K562 (cell line): Measurements from ENCODE around the gene BOLA1. TPM values are rescaled to one million over a fixed set of nuclear protein-coding genes. Genes with fewer than 3 reads are reported as not detected.

Source experiments
- ATAC-seq: fragments of 200-7000 bp; cut with Tn5 transposase; 3 replicates; pipeline ENCODE4 v1.9.1; 2020; ENCODE audit warnings: moderate library complexity
- BruUV-seq: library from RNA; stranded (reverse); fragments of 400-500 nt; replicated peaks from 2 replicates; lab custom pipeline; 2021; lab: Mats Ljungman, UMichigan
- CTCF ChIA-PET: fragments of 300-600 bp; formaldehyde crosslinking; extraction: SDS; loops from one replicate; lab custom pipeline; 2021; ENCODE audit warnings: low intra/inter-chr PET ratio; lab: Yijun Ruan, JAX
- POLR2A ChIA-PET: fragments of 300-600, 350-650 bp; sonication (Branson Sonifier 250); formaldehyde crosslinking; extraction: SDS; loops from one replicate; lab custom pipeline; 2021; ENCODE audit warnings: antibody characterized with exemption, inconsistent platforms; lab: Yijun Ruan, JAX
- DNase-seq, 4 experiments: peaks; one replicate each; pipeline versions ENCODE4 v3.0.0 to v3.0.0-alpha.2; 2011 to 2018; ENCODE audit warnings: low spot score in 3 of 4, mixed read lengths in 3 of 4; ENCODE audit errors: extremely low read depth in 1 of 4
- FAIRE-seq: peaks from 2 replicates; lab custom pipeline; 2011; peaks lifted over from hg19 to GRCh38; lab: Jason Lieb, UNC
- H2AFZ ChIP-seq: 2 replicates; pipeline ENCODE4 v1.6.0; 2011; ENCODE audit warnings: low read depth, low read length, control low read depth, inconsistent platforms
- H3K27ac ChIP-seq: fragments of 200-600 bp; 3 replicates; pipeline ENCODE4 v1.8.0; 2011; ENCODE audit warnings: low read depth, mild to moderate bottlenecking, control low read depth, inconsistent platforms, low read length, moderate library complexity, mixed read lengths; ENCODE audit errors: extremely low read depth
- H3K27me3 ChIP-seq, 2 experiments: fragments of 300-600 bp in 1 of 2; 2 replicates in 1 of 2; 3 replicates in 1 of 2; pipeline versions ENCODE4 v1.6.0 to v1.8.0; 2011; ENCODE audit warnings: inconsistent platforms in 2 of 2, low read length in 2 of 2, mild to moderate bottlenecking in 1 of 2, mixed read lengths in 1 of 2, moderate library complexity in 1 of 2; ENCODE audit not compliant: control insufficient read depth in 2 of 2, insufficient read depth in 2 of 2
- H3K36me3 ChIP-seq: fragments of 300-600 bp; 3 replicates; pipeline ENCODE4 v1.8.0; 2011; ENCODE audit warnings: mild to moderate bottlenecking, low read length, inconsistent platforms; ENCODE audit not compliant: control insufficient read depth, insufficient read depth
- H3K4me1 ChIP-seq, 2 experiments: fragments of 200-600 bp in 1 of 2; replicated peaks in 1 of 2; 2 replicates in 1 of 2; 3 replicates in 1 of 2; pipeline versions ENCODE4 v1.5.1 to v1.8.0; 2011; ENCODE audit warnings: inconsistent platforms in 2 of 2, low read length in 2 of 2, mild to moderate bottlenecking in 1 of 2, mixed read lengths in 1 of 2, moderate library complexity in 1 of 2; ENCODE audit not compliant: control insufficient read depth in 2 of 2, insufficient read depth in 2 of 2
- H3K4me2 ChIP-seq: 2 replicates; pipeline ENCODE4 v1.6.1; 2011; ENCODE audit warnings: low read length, control low read depth, inconsistent platforms, mixed read lengths; ENCODE audit not compliant: insufficient read depth
- H3K4me3 ChIP-seq: fragments of 200-600 bp; sonication (generic), shearing (Covaris generic); 2 replicates; pipeline ENCODE4 v1.5.1; 2016; ENCODE audit warnings: control low read depth, inconsistent platforms
- H3K79me2 ChIP-seq: fragments of 200-600 bp; 3 replicates; pipeline ENCODE4 v1.8.0; 2011; ENCODE audit warnings: low read length, inconsistent platforms; ENCODE audit not compliant: control insufficient read depth, insufficient read depth
- H3K9ac ChIP-seq, 2 experiments: 2 replicates each; pipeline versions ENCODE4 v1.6.0 to v1.6.1; 2011; ENCODE audit warnings: low read depth in 2 of 2, low read length in 2 of 2, control low read depth in 1 of 2, inconsistent platforms in 1 of 2, mild to moderate bottlenecking in 1 of 2, mixed read lengths in 1 of 2; ENCODE audit not compliant: insufficient read depth in 1 of 2
- H3K9me1 ChIP-seq: one replicate; pipeline ENCODE4 v1.6.0; 2011; ENCODE audit warnings: inconsistent platforms, mild to moderate bottlenecking, low read length, moderate library complexity; ENCODE audit not compliant: control insufficient read depth, insufficient read depth
- H3K9me3 ChIP-seq: replicated peaks from 2 replicates; pipeline ENCODE4 v1.5.1; 2011; ENCODE audit warnings: low read depth, low read length, inconsistent platforms; ENCODE audit not compliant: control insufficient read depth, insufficient read depth
- H4K20me1 ChIP-seq: replicated peaks from 2 replicates; pipeline ENCODE4 v1.6.1; 2011; ENCODE audit warnings: low read length, inconsistent platforms, mixed read lengths; ENCODE audit not compliant: control insufficient read depth, insufficient read depth
- ADNP ChIP-seq: fragments of 200-800 bp; sonication (Bioruptor generic); IDR thresholded peaks from 2 replicates; pipeline ENCODE4 v1.6.1; 2016; ENCODE audit warnings: missing genetic modification characterization, missing compliant biosample characterization
- DIDO1 ChIP-seq: fragments of 450-650 bp; IDR thresholded peaks from 2 replicates; pipeline ENCODE4 v1.6.1; 2016; ENCODE audit warnings: low read depth, missing biosample characterization, missing genetic modification characterization
- E2F4 ChIP-seq: sonication (generic); formaldehyde crosslinking; IDR thresholded peaks from 2 replicates; pipeline ENCODE4 v1.8.0; 2022; ENCODE audit warnings: mild to moderate bottlenecking, low read depth, missing genetic modification reagents
- EWSR1 ChIP-seq: fragments of 450-650 bp; IDR thresholded peaks from 2 replicates; pipeline ENCODE4 v1.6.1; 2018; ENCODE audit warnings: borderline replicate concordance, mild to moderate bottlenecking, low read depth, moderate library complexity; ENCODE audit not compliant: partially characterized antibody
- FOS ChIP-seq: IDR thresholded peaks from 3 replicates; pipeline ENCODE4 v1.6.1; 2011; ENCODE audit not compliant: insufficient read length; ENCODE audit errors: extremely low read depth
- GATA2 ChIP-seq: sonication (generic); formaldehyde crosslinking; IDR thresholded peaks from 2 replicates; pipeline ENCODE4 v1.4.0; 2020; ENCODE audit warnings: mild to moderate bottlenecking, missing genetic modification reagents
- GTF2F1 ChIP-seq: IDR thresholded peaks from 2 replicates; pipeline ENCODE4 v1.6.1; 2011; ENCODE audit warnings: low read depth, low read length, improper control_type of control experiment
- JUND ChIP-seq, 2 experiments: IDR thresholded peaks; 2 replicates in 1 of 2; 3 replicates in 1 of 2; pipeline ENCODE4 v1.6.1; 2011; ENCODE audit warnings: borderline replicate concordance in 2 of 2, low read depth in 2 of 2, low read length in 2 of 2, improper control_type of control experiment in 1 of 2, missing biosample characterization in 1 of 2, missing genetic modification characterization in 1 of 2, missing genetic modification reagents in 1 of 2
- MAX ChIP-seq: sonication (generic); formaldehyde crosslinking; IDR thresholded peaks from 2 replicates; pipeline ENCODE4 v1.9.0; 2022; ENCODE audit warnings: mild to moderate bottlenecking, missing genetic modification reagents
- MTA3 ChIP-seq: fragments of 450-650 bp; formaldehyde crosslinking; IDR thresholded peaks from 2 replicates; pipeline ENCODE4 v1.6.1; 2017; ENCODE audit warnings: mild to moderate bottlenecking, borderline replicate concordance
- NFYB ChIP-seq: IDR thresholded peaks from 2 replicates; pipeline ENCODE4 v1.6.1; 2011; ENCODE audit warnings: mild to moderate bottlenecking, moderate library complexity; ENCODE audit not compliant: insufficient read length; ENCODE audit errors: extremely low read depth
- PKNOX1 ChIP-seq: fragments of 450-650 bp; IDR thresholded peaks from 2 replicates; pipeline ENCODE4 v1.6.1; 2016
- RFX5 ChIP-seq: IDR thresholded peaks from 2 replicates; pipeline ENCODE4 v1.6.1; 2011; ENCODE audit warnings: low read depth, mild to moderate bottlenecking, improper control_type of control experiment, low read length
- SMAD4 ChIP-seq: fragments of 250-450 bp; sonication (Bioruptor Pico); conservative IDR thresholded peaks from 2 replicates; pipeline ENCODE4 v1.8.0; 2021; ENCODE audit warnings: inconsistent platforms, mild to moderate bottlenecking, moderate library complexity
- STAT5A ChIP-seq: IDR thresholded peaks from 2 replicates; pipeline ENCODE4 v1.6.1; 2012; ENCODE audit warnings: low read length, inconsistent platforms, borderline replicate concordance
- ZBTB2 ChIP-seq: fragments of 450-650 bp; IDR thresholded peaks from 2 replicates; pipeline ENCODE4 v1.6.1; 2016; ENCODE audit warnings: antibody characterized with exemption
- ZNF175 ChIP-seq: fragments of 200-800 bp; sonication (Bioruptor generic); IDR thresholded peaks from 2 replicates; pipeline ENCODE4 v1.6.1; 2016; ENCODE audit warnings: low read depth, mild to moderate bottlenecking, missing genetic modification characterization, missing compliant biosample characterization
- ZNF24 ChIP-seq: fragments of 450-650 bp; IDR thresholded peaks from 2 replicates; pipeline ENCODE4 v1.6.1; 2016
- ZZZ3 ChIP-seq: fragments of 450-650 bp; IDR thresholded peaks from 2 replicates; pipeline ENCODE4 v1.6.1; 2016; ENCODE audit warnings: antibody characterized with exemption, mild to moderate bottlenecking, moderate library complexity
- WGBS: fragments of 100-300 bp; shearing (Covaris generic); methylation state at CpG from one replicate; pipeline ENCODE4 v1.1.6; 2016; ENCODE audit warnings: low coverage, mixed read lengths; ENCODE audit not compliant: insufficient coverage; ENCODE audit errors: missing lambda C conversion rate; 5-methylcytosine and 5-hydroxymethylcytosine counted together
- in situ Hi-C: fragments of 300-500 bp; cut with MboI; formaldehyde crosslinking; loops from 4 replicates; pipeline ENCODE4 v1.15.0; 2018; ENCODE audit warnings: inconsistent platforms, mixed read lengths
- intact Hi-C: fragments of 100-400 bp; cut with micrococcal nuclease; formaldehyde crosslinking; loops from 2 replicates; pipeline ENCODE4 v1.14.2; 2022
- polyA plus RNA-seq, 8 experiments: library from polyadenylated mRNA; depleted of rRNA in 4 of 8; stranded (reverse) in 5 of 8; unstranded in 3 of 8; fragments of >200 nt; fragmentation: Nextera tagmentation in 2 of 8; fragmentation: Illumina TruSeq in 1 of 8; extraction: Ambion mirVana in 2 of 8; extraction: Trizol in 1 of 8; gene quantifications; 2 replicates each; pipeline versions ENCODE4 v1.2.1 to v1.2.3, GENCODE V29; 2011 to 2014; ENCODE audit warnings: inconsistent platforms in 1 of 8, missing spikeins in 1 of 8
- total RNA-seq, 7 experiments: library from RNA; depleted of rRNA in 6 of 7; stranded (reverse); fragments of >200 nt in 6 of 7; fragmentation: Illumina TruSeq in 2 of 7; extraction: Trizol in 2 of 7; gene quantifications; 2 replicates each; pipeline versions ENCODE4 v1.2.1 to v1.2.3, GENCODE V29; 2011 to 2021; ENCODE audit warnings: low replicate concordance in 1 of 7

The BOLA1 gene
- total and polyA plus RNA-seq, 9 of the 15 experiments (the other 6 are each of a cell fraction or from before 2014, with no cell fraction given): 0.18 to 1.2 (median 0.40) TPM; not detected in 2

GRCh38 chr1:149906570-149907075, 7.3 kb downstream of the BOLA1 start:
- CTCF ChIA-PET: no interaction called here
- Histone ChIP-seq H3K9me3 (no peaks in the 10 kb centered on the region), H3K9ac (peak overlapping the region; percentile 33 to 88; a peak in 3 of 4 replicates), H4K20me1 (no peaks in the 10 kb centered on the region), H3K4me2 (peak overlapping the region; percentile 89), H3K79me2 (no peaks in the 10 kb centered on the region), H3K9me1 (no peaks in the 10 kb centered on the region), H3K4me3 (peak overlapping the region; percentile 5; the same call in 1 of the 2 replicates), H2AFZ (peak overlapping the region; percentile 94), H3K27ac (peak overlapping the region; percentile 41; the same call in 1 of the 3 replicates), H3K27me3 (no peaks in the 10 kb centered on the region), H3K36me3 (no peaks in the 10 kb centered on the region), H3K4me1 (peaks cover 5 to 26% of the 10 kb centered on the region in 2 experiments; a peak in 4 of 5 replicates)
- intact Hi-C loops: no loop called here
- peak; percentile 65 to 79 (median 76) for DNase-seq
- ATAC-seq: peak; percentile 82
- POLR2A ChIA-PET: interaction anchor here (0.7 to 8.4 kb wide), 4 partner anchors 10 to 29 kb away, joined by 3 to 71 read pairs (median 4); a partner anchor contains a TSS
- FAIRE-seq: peak; percentile 95
- in situ Hi-C loops: no loop called here
- no TSS peak for BruUV-seq
- 2% methylated on average over 10 of the region's 10 CpGs for WGBS
- TF ChIP-seq MAX (CRISPR knock-in tag) (peak; percentile 19; the same call in 1 of the 2 replicates), RFX5 (no peak), JUND (IDR thresholded peaks at IDR 0.05; ENCODE audit: borderline replicate concordance, low read depth, low read length) (peak; percentile 91), JUND (tag; IDR thresholded peaks at IDR 0.05; ENCODE audit: borderline replicate concordance, low read depth, low read length) (peak; percentile 87; the same call in 2 of the 3 replicates), E2F4 (CRISPR knock-in tag) (no peak), EWSR1 (no peak), FOS (no peak), ADNP (no peak), STAT5A (no peak), MTA3 (peak; percentile 56; the same call in 1 of the 2 replicates), GATA2 (CRISPR knock-in tag) (peak; percentile 74), ZZZ3 (no peak), PKNOX1 (peak; percentile 22), NFYB (no peak), ZBTB2 (0 out of 2 replicates have a peak, but pooled peaks have one; percentile 8), ZNF24 (no peak), ZNF175 (no peak), DIDO1 (tag) (no peak), SMAD4 (CRISPR knock-in tag) (0 out of 2 replicates have a peak, but pooled peaks have one; percentile 33), GTF2F1 (no peak)
